ENCODE results near the gene EIF2B2.
"Not testable (repeated sequence)": the region's sequence is repeated elsewhere in the genome, so short reads cannot be mapped to it uniquely, and the experiment has no call there.

The EIF2B2 gene

DNA sequence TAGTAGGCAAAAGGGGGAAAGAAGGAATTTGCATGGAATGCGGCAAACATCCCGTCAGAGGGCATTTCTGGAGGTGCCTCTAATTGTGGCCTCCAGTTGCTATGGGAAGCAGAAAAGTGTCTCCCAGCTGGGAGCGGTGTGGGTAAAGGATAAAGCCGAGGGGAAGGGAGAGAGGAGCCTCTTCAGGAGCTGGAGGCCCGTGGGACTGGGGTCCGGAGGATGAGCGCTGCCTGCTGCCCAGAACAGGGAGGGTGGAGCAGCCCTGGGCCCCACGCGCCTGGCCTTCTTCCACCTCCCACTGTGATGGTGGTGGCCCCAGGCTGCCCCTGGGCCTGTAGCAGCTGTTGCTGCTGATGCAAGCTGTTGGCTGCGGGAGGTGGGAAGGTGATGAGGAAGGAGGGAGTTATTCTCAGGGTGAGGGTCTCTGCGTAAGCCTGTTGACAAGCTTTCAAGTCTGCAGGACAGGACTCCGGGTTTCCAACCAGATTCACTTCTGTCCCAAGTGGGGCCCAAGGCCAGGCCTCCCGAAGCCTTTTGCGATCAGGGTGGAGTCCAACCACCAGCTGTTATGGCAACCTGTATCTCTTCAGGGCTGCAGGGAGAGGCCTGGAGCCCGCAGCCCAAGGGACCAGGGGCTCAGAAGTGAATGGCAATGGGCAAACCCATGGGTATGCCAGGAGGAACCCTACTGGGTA, 28.2 kb upstream of the EIF2B2 start:
- no peak for DNase-seq

DNA sequence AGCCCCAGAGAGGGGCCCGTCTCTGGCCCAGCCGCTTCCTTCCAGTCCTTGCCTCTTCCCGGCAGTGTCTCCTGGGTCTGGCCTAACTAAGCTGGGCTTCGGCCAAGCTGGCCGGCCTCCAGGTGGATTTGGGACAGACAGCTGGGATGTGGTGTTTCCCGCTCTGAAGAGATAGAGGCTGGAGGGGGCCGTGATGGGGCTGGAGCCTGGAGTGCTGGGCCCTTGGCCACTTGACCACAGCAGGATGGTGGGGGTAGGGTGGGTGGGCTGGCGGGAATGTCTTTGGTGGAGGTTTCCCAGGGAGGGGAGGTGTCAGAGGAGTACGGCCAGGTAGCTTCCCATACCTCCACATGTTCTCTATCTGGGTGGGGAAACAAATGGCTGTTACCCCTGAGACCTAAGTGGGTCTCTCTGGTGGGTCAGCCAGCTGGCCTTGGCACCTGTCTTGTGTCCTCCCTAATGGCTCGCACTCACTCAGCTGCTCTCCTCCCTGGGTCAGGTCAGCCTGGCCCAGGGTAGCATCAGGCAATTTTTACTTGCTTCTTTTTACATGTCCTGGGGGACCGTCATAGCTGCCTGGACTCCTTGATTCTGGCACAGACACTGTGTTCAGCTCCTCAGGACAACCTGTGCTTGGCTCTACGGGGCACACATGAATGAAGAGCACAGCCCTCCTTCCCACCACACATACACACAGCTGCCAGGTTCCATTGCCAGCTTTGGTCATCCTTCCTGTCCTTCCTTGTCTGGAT, 27.5 kb upstream of the EIF2B2 start:
- no peak for DNase-seq

DNA sequence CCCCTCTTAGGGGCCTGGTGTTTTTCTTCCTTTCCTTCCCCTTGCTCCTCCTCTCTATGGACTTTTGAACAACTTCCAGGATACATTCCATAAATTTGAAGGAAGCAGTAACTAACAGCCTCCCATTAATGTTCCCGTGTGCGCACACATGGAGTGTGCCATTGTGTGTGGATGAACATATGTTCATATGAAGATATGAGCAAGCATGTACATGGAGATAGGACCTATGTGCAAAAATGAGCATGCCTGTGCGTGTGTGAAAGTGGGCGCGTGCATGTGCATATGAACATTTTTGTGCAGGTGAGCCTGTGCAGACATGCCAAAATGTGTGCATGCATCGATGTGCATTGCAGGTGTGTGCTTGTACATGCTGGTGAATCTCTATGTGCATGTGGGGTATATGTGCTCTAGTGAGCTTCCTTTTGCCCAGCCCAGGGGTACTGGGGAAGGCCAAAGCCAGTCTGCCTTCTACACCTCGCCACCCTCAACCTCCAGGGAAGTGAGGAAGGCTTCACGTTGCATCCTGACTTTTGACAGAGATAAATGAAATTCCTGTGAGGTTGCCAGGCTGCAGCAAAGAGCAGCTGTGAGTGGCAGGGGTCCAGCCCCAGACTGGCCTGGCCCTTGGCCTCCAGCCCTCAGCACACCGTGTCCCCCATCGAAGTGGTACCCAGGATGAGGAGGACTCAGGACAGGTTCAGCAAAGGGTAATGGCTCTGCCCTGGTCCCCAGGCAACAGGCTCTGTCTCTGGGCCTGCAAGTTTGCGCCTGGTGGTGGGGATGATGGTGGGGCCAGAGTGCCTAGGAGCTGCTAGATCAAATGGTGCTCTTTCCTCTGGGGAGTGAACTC, 26.2 kb upstream of the EIF2B2 start:
- DNase-seq = no peak

DNA sequence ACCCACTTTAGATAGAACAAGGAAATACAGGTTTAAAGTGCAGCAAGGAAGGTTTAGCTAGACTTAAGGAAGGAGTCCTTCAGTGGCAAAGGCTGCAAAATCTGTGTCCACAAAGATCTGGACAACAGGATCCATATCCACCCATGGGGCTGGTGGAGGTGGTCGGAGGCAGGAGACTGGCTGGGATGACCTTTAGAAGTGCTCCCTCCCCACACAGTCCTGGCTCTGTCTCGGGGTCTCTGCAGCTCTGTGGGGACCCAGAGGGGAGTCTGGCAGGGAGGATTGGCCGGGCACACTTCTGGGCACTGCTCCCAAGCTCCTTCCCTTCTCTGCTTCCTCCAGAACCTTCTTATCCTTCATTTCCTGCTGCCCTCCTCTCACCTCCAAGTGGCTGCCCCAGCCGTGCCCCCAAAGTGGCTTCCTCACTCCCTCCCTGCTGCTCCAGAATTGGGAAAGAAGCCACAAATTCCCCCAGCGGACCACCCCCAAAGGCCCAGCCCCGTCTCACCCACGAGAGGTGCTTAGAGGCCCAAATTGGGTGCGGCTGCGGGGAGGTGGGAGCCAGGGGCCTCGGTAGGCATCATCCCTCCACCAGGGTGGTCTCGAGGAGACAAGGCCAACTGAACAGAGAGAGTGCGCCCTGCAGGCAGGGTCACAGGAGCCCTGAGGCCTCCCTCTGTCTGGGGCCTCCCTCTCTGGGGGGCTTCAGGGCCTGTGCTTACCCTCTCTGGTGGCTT, 25.4 kb upstream of the EIF2B2 start:
- DNase-seq = no peak

DNA sequence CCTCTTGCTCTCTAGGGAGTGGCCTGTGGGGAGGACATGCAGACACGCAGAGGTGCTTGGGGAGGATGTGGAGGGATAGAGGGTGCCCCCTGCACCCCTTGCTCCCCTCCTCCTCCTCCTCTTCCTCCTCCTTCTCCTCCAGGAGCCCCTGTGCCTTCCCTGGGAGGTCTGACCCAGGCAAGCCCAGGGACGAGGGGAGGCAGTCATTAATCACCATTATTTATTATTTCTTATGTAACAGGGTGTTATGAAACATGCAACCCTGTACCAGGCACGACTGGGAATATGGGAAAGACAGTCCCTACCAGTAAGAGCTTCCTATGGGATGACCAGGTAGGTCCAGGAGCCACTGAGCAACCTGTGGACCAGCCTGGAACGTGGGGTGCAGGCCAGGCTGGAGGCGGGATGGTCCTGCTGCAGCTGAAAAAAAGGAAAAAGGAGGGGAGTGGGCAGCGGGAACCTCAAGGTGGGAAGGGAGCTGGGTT, 24.8 kb upstream of the EIF2B2 start:
- DNase-seq = no peak

DNA sequence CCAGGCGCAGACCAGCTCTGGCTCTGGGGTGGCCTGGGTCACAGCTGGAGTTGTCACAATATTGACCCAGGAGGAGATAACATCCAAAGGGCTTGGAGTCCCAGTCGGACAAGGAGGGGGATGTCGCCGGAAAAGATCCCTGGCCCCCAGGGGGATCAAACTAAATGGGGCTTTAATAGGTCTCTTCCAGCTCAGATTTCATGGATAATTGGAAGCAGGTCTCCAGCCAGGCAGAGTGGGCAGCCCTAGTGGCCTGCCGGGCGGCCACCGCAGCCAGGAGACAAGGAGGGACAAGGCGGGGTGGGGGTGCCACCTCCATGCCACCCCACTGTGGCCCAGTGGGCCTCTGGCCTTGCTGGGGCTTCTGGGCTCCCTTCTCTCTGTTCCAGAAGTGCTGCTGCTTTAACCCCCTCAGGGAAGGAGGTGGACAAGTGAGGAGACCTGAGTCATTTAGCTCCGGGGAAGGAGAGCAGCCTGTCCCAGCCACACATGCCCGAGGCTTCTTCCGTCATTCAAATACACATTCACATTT, 24.2 kb upstream of the EIF2B2 start:
- DNase-seq = no peak

DNA sequence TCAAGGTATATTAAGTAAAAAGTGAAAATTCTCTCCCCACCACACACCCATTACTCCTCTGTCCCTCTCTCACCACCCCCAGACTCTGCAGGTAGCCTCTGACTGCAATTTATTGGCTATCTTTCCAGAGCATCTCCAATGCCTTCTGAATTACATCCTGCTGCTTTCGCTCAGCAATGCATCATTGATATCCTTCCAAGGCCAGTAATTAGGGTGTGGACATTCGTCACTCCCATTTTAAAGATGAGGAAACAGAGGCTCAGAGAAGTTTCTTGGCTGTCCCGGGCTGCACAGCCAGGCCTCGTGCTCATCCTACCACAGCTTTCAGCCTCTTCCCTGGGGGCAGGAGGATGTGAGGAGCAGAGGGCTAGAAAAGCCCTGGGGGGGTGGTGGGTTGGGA, 23.7 kb upstream of the EIF2B2 start:
- no peak for DNase-seq

DNA sequence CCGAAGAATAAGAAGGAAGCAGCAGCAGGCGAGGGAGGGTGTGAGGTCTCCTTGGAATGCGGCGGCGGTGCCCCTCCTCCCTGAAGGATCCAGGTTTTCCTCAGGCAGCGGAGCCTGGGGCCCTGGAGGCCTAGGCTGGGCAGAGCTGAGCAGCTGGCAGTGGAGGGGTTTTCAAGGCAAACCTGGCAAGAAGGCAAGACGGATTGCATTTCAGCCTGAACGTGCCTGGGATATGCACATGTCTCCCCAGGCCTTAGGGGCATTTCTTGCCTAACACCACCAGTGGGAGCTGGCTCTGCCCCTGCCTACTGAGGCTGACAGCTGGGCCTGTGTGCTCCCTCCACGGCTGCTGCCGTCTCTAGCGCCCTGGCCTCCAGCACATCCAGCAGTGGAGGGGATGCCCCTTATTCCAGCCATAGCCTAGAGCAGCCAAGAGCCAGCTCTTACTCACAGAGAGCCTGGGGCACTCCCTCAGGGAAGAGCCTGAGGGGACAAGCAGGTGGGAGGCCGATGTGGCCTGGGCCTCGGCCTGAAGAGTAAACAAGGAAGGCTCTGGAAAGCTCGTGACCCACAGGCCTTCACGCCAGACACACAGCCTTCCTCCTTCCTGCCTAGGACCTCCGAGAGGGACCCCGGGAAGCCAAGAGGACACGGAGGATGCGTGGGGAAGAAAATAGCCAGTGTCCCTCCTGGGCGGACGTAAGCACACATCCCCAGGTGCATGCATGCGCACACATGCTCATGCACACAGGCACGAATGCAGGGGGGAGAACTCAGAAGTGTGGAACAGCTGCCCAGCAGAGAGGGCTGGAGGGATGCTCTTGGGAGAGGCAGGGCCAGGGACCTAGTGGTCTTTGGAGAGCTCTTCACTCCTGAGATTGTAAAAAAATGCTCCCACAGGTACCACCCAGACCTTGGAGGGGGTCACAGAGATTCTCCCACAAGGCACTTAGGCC, 23.0 kb upstream of the EIF2B2 start:
- no peak for DNase-seq

DNA sequence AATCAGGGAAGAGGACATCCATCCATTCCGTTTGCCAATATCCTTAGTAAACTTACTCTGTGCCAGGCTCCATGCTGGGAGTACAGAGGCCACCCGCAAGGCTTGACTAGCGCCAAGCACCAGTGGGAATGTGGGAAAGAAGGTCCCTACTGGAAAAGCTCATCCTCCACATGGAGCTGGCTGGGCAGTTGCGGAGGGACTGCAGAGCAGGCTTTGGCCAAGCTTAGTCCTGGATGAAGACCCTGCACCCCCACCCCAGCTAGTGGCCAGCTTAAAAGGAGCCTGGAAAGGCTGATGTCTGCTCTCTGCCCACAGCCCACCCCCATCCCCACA, 22.4 kb upstream of the EIF2B2 start:
- no peak for DNase-seq

DNA sequence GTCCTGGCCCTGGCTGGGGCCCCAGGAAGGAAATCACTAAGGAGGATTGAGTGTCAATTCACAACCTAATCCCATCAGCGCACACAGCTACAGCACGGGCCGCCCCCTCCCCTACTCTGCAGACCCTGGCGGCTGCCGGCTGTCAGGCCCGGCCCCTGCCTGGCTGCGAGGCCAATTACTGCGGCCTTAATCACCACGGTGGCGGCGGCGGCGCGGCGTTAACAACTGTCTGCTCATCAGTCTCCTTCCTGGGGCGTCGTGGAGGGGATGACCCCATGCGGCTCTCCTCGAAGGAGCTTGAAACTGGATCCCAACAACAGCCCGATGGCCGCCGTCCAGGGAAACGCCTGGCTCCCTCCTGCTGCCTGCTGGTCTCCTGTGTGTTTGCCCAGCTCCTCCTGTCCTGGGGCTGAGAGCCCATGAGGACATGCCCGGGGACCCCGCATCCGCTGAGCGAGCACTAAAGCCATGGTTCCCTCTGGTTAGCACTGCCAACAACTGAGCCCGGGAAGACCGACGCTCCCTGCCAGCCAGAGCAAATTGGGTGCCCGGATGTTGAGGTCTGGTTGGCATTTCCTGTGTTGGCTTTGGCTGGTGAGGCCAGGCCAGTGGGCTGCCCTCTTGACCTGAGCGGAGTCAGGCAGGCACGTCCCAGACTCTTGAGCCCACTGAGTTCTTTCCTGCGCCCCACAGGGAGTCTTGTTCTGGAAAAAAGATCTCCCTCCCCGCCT, 21.8 kb upstream of the EIF2B2 start:
- DNase-seq = no peak

DNA sequence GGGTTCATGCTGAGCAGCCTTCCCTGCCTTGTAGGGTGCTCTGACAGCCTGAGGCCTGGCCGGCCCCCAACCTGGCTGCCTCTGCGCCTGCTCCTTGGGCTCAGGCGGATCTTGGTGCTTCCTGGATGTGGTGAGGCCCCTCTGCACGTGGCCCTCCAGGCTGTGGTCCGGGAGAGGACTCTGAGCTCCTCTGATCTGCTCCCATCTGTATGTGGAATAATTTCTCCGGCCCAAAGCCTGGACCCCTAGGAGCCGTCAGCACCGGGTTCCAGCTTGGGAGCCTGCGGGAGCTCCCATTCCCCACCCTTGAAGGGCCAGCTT, 21.3 kb upstream of the EIF2B2 start:
- no peak for DNase-seq

DNA sequence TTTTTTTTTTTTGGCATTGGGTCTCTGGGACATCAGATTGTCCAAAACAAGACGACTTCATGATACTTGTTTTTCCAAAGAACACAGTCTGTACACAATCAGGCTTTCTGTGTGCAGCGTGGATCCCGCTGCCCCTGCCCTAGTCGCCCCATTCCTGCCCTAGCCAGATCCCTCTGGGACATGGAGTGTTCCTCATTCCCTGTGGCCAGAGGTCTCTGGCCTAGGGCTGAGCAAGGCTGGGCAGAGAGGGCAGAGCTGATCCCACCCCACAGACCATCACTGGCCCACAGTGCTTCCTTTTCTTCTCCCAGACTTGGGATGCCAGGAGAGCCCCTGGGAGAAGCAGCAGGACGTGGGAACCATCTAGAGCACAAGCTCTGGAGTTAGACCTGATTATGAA, 20.9 kb upstream of the EIF2B2 start:
- no peak for DNase-seq

DNA sequence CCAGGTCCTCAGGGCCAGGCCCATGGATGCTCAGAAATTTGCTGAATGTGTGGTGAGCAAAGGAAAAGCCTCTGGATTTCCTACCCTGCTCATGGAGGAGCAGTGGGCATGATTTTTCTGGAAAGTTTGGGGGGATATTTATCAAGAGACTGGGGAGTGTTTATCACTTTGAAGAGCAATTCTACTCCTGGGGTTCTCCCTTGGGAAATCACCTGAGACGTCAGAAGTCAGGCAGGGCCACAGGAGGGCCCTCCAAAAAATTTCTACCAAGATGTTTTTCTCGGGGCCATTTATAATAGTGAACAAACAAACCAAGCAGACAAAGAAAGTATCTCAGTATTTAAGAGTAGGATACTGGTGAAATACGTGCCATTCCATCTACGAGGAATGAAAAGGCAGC, 20.1 kb upstream of the EIF2B2 start:
- no peak for DNase-seq

DNA sequence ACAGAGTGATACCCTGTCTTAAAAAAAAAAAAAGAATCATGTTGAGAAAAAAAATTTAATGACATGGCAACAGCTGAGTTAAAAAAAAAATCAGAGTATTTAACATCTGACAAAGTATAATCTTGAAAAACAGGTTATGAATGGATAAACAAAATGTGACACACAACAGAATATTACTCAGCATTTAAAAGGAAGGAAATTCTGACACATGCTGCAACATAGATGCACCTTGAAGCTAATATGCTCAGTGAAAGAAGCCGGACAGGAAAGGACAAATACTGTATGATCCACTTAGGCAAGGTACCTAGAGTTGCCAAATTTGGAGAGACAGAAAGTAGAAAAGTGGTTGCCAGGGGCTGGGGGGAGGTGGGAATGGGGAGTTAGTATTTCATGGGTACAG, 19.4 kb upstream of the EIF2B2 start:
- no peak for DNase-seq

DNA sequence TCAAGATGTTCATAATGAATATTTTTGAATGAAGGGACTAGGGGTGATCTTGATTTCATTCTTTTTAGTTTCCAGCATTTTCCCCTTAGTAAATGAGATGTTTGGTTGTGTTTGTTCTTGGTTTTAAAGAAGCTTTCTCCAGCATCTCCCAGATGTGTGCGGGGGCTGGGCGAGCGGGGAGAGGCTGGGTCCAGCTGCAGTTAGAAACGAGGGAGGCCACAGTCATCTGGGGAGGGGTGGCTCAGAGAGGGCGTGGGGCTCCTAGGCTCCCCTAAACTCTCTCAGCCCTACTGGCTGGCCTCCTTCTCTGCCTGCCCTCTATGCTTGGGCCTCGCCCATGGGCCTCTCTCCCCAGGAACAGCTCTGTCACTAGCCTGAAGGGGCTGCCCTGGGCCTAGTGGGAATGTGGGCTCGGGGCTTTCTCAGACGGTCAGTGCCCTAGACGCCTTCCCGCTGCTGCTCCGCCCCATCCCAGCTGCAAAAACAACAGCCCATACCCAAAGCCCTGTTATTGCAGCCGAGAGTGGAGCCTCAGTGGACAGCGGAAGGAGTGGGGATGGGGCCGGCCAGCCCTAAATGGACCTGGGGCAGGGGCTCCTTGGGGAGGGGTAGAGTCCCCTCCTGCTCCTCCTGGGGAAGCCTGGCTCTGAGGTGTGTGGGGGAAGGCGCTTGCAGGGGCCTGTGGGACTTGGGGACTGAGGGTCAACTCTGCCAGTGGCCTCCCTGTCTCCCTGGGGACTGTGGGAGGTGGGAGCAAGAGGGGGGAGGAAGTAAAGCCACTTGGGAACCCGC, 18.3 kb upstream of the EIF2B2 start:
- no peak for DNase-seq

DNA sequence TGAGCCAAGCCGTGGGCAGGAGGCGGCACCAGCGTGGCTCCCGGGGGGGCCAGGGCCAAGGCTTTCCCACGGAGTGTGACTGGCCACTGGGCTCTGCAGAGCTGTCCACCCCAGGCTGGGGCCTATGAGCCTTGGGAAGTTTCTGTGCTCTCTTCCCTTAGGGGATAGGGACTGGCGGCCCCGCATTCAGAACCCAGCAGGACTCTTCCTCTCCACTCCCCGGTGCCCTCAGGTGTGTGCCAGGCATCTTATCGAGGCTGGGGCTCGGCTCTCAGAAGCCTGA, 17.8 kb upstream of the EIF2B2 start:
- DNase-seq = no peak

DNA sequence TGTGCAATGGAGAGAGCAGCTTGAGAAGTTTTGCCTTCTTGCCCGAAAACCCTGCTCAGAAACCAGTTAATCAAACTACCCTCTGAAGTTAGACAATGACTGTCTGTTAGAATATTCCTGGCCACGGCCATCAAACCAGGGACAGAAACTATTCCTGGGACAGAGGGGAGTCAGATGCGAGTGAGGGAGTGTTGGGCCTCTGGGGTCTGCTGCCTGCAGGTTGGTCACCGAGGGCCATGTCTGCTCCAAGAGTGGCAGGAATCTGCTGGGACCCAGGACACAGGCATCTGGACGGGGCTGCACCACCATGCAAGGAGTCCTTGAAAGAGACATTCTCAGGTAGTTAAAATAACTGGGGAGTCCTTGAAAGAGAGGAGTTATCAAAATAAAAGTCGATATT, 16.9 kb upstream of the EIF2B2 start:
- DNase-seq = no peak

DNA sequence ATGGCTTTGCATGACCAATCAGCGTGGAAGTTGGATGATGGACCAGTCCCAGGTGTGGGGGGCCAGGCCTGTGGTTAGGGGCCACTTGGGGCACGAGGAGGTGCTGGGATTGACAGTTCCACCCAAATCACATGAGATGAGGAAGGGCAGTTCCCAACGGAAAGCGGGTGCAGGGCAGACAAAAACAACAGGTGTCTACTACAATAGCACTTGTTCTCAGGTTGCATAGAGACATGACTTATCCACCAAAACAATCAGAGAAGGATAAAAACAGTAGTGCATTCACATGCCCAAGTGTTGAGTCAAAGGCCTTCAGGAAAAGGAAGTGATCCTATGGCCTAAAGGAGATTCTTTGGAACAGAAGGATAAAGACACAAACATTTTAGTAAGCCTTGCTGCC, 14.6 kb upstream of the EIF2B2 start:
- peak; percentile 13 for DNase-seq

DNA sequence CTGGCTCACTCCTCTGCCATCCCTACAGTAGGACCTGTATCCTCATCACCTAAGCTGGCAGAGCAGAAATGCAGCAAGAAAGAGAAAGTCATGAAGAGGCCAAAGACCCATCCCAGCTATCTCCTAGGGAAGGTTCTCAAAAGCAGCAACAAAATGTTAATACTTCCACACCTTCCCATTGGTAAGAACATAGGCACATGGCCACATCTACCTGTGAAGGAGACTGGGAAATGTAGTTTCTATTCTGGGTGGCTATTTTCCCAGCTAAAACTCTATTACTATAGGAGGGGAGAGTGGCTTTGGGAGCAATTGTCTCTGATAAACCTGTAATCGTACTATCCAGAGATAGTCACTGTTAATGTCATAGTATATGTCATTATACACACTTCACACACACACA, 13.7 kb upstream of the EIF2B2 start:
- DNase-seq = no peak

DNA sequence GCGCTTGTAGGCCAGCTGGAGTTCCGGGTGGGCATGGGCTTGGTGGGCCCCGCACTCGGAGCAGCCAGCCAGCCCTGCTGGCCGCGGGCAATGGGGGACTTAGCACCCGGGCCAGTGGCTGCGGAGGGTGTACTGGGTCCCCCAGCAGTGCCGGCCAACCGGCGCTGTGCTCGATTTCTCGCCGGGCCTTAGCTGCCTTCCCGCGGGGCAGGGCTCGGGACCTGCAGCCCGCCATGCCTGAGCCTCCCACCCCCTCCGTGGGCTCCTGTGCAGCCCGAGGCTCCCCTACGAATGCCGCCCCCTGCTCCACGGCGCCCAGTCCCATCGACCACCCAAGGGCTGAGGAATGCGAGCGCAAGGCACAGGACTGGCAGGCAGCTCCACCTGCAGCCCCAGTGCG, 8.5 kb upstream of the EIF2B2 start:
- not testable (repeated sequence) for DNase-seq

DNA sequence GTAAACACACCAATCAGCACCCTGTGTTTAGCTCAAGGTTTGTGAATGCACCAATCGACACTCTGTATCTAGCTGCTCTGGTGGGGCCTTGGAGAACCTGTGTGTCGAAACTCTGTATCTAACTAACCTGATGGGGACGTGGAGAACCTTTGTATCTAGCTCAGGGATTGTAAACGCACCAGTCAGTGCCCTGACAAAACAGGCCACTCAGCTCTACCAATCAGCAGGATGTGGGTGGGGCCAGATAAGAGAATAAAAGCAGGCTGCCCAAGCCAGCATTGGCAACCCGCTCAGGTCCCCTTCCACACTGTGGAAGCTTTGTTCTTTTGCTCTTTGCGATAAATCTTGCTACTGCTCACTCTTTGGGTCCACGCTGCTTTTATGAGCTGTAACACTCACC, 6.9 kb upstream of the EIF2B2 start:
- not testable (repeated sequence) for DNase-seq

All from NCI-H2029 (cell line).